Ishikawa (cell line): ENCODE results near the gene HERC2.

Experiments
- CEBPB ChIP-seq: IDR thresholded peaks from 2 replicates; pipeline ENCODE4 v1.6.1; 2012
- CREB1 ChIP-seq: IDR thresholded peaks from 2 replicates; pipeline ENCODE4 v1.6.1; 2012; ENCODE audit warnings: low read depth
- EGR1 ChIP-seq: IDR thresholded peaks from 2 replicates; pipeline ENCODE4 v1.6.1; 2012
- EP300 ChIP-seq: IDR thresholded peaks from 2 replicates; pipeline ENCODE4 v1.6.1; 2012; ENCODE audit warnings: borderline replicate concordance
- FOXM1 ChIP-seq: IDR thresholded peaks from 2 replicates; pipeline ENCODE4 v1.6.1; 2012; ENCODE audit warnings: low read depth, borderline replicate concordance
- NFIC ChIP-seq: IDR thresholded peaks from 2 replicates; pipeline ENCODE4 v1.6.1; 2012
- RAD21 ChIP-seq: IDR thresholded peaks from 2 replicates; pipeline ENCODE4 v1.6.1; 2012; ENCODE audit warnings: low read depth
- TAF1 ChIP-seq: IDR thresholded peaks from 2 replicates; pipeline ENCODE4 v1.6.1; 2012; ENCODE audit warnings: low read depth, mild to moderate bottlenecking
- TCF12 ChIP-seq: IDR thresholded peaks from 2 replicates; pipeline ENCODE4 v1.6.1; 2012; ENCODE audit warnings: low read depth
- TEAD4 ChIP-seq: IDR thresholded peaks from 2 replicates; pipeline ENCODE4 v1.6.1; 2012
- YY1 ChIP-seq: IDR thresholded peaks from 2 replicates; pipeline ENCODE4 v1.6.1; 2012; ENCODE audit warnings: low read depth
- ZBTB7A ChIP-seq: IDR thresholded peaks from 2 replicates; pipeline ENCODE4 v1.6.1; 2012; ENCODE audit warnings: low read depth
- TF ChIP-seq, protein P1 (sequence below): IDR thresholded peaks from 2 replicates; pipeline ENCODE4 v1.6.1; 2012; ENCODE audit warnings: low read depth, mild to moderate bottlenecking
- TF ChIP-seq, protein P2 (sequence below): IDR thresholded peaks from 2 replicates; pipeline ENCODE4 v1.6.1; 2012
- TF ChIP-seq, protein P3 (sequence below): IDR thresholded peaks from 2 replicates; pipeline ENCODE4 v1.6.1; 2012

HERC2 gene

DNA sequence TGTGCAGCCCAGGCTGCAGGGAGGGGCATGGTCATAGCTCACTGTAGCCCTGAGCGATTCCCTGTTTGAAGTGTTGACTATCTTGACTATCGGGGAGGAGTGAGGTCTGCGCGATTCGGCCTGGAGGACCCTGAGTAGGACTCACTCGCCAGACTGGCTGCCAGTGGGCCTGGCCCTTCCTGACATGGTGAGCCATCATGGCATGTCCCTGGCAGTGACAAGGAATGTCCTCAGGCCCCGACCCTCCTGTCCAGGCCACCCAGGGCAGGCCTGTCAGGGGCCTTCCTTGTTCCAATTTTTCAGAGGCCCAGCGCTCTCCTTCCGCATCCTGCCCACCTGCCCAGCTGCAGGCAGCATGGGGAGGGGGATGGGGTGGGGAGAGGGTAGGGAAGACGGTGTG lies 217.7 kb downstream of the HERC2 start:
- TF ChIP-seq TCF12 = no peak
- TF ChIP-seq EGR1 = no peak
- TF ChIP-seq, protein P1, sequence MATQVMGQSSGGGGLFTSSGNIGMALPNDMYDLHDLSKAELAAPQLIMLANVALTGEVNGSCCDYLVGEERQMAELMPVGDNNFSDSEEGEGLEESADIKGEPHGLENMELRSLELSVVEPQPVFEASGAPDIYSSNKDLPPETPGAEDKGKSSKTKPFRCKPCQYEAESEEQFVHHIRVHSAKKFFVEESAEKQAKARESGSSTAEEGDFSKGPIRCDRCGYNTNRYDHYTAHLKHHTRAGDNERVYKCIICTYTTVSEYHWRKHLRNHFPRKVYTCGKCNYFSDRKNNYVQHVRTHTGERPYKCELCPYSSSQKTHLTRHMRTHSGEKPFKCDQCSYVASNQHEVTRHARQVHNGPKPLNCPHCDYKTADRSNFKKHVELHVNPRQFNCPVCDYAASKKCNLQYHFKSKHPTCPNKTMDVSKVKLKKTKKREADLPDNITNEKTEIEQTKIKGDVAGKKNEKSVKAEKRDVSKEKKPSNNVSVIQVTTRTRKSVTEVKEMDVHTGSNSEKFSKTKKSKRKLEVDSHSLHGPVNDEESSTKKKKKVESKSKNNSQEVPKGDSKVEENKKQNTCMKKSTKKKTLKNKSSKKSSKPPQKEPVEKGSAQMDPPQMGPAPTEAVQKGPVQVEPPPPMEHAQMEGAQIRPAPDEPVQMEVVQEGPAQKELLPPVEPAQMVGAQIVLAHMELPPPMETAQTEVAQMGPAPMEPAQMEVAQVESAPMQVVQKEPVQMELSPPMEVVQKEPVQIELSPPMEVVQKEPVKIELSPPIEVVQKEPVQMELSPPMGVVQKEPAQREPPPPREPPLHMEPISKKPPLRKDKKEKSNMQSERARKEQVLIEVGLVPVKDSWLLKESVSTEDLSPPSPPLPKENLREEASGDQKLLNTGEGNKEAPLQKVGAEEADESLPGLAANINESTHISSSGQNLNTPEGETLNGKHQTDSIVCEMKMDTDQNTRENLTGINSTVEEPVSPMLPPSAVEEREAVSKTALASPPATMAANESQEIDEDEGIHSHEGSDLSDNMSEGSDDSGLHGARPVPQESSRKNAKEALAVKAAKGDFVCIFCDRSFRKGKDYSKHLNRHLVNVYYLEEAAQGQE = no peak
- no peak for TF ChIP-seq NFIC
- no peak for TF ChIP-seq EP300
- TF ChIP-seq TAF1 = no peak
- no peak for TF ChIP-seq YY1
- no peak for TF ChIP-seq FOXM1
- no peak for TF ChIP-seq CEBPB
- no peak for TF ChIP-seq CREB1
- TF ChIP-seq ZBTB7A = no peak
- TF ChIP-seq RAD21 = no peak
- TF ChIP-seq, protein P2, sequence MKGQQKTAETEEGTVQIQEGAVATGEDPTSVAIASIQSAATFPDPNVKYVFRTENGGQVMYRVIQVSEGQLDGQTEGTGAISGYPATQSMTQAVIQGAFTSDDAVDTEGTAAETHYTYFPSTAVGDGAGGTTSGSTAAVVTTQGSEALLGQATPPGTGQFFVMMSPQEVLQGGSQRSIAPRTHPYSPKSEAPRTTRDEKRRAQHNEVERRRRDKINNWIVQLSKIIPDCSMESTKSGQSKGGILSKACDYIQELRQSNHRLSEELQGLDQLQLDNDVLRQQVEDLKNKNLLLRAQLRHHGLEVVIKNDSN = no peak
- TF ChIP-seq TEAD4 = no peak
- TF ChIP-seq, protein P3, sequence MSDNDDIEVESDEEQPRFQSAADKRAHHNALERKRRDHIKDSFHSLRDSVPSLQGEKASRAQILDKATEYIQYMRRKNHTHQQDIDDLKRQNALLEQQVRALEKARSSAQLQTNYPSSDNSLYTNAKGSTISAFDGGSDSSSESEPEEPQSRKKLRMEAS = no peak

DNA sequence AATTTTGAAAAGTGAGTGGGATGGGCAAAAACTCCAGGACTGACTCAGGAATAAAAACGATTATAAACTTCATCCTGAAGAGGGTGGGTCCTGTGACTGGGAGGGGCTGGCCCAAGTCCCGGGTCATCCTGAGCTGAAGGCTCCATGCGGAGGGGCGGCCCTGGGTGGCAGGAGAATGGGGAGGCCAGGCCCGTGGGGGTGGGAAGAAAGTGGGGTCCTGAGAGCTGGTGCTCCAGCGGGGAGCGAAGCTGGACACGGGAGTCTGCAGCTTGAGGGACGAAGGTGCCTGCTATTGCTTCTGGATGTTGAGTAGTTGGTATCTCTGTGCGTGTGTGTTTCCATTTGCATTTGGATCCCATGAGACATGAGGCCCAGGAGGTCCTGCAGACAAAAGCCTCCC lies 218.1 kb downstream of the HERC2 start:
- TF ChIP-seq RAD21 (no peak), YY1 (no peak), EP300 (no peak), FOXM1 (no peak), EGR1 (no peak), TCF12 (no peak), TEAD4 (no peak), TAF1 (no peak), ZBTB7A (no peak), CEBPB (no peak), CREB1 (no peak)
- TF ChIP-seq, protein P1 = no peak
- TF ChIP-seq, protein P3 = no peak
- TF ChIP-seq, protein P2 = no peak

DNA sequence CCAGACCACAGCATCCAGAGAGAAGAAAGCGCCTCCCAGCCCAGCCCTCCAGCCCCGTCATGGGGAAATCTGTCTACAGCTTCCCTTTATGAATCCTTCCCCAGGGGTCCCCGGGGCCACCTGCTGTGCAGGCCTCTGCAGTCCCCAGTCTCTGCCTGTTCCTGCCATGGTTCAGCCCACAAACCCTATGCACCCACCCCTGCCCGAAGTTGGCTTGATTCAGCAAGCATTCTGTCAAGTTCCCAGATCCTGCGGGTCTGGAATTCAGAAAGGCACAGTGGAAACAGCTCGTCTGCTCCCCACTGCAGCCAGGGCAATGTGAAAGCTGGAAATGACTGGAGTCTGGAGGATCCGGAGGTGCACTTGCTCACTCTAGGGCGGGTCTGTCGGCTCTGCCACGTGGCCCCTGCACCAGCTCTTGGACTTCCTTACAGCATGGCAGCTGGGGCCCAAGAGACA lies 220.0 kb downstream of the HERC2 start:
- TF ChIP-seq, protein P3 = no peak
- no peak for TF ChIP-seq RAD21
- no peak for TF ChIP-seq CREB1
- TF ChIP-seq, protein P1 = no peak
- no peak for TF ChIP-seq ZBTB7A

DNA sequence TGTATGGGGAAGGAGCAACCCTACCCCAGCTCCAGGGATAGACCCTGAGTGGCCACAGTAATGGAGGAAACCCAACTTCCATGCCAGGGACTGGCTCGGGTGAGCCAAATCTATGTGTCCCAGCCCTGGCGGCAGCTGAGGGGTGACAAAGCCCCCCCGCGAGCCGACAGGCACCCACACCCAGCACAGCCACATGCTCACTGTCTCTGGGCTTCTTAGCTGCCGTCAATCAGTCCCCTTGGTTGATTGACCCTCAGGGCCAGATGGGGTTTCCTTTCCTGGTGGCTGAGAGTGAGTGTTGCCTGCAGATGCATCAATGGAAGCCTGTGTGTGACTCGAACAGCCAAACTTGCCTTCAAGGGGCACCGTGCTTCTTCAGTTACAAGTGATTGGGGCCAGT lies 220.8 kb downstream of the HERC2 start:
- TF ChIP-seq, protein P2 = no peak
- TF ChIP-seq YY1 (no peak), NFIC (no peak), TCF12 (no peak), EP300 (no peak), CREB1 (no peak), EGR1 (no peak), TEAD4 (no peak), CEBPB (no peak), ZBTB7A (no peak), TAF1 (no peak)
